Measurements from ENCODE around the gene EPS15. TPM values are rescaled to one million over a fixed set of nuclear protein-coding genes. Genes with fewer than 3 reads are reported as not detected.

The EPS15 gene
- total and polyA plus RNA-seq, 9 of the 15 experiments (the other 6 are each of a cell fraction or from before 2014, with no cell fraction given), result 23.1 to 69.0 (median 41.7) TPM

GRCh38 chr1:51329443-51330325 is 189.4 kb downstream of the EPS15 start:
- intact Hi-C loops (cut with micrococcal nuclease), result no loop called here
- FAIRE-seq (no peak), DNase-seq (ENCODE audit: extremely low read depth in 1 of 4, low spot score in 3 of 4) (no peak), ATAC-seq (no peak)
- Histone ChIP-seq H3K9me1 (ENCODE audit: control insufficient read depth, insufficient read depth, low read length) (no peaks in the 10 kb centered on the region), H3K4me2 (ENCODE audit: insufficient read depth, low read length) (no peak overlapping the region), H3K79me2 (ENCODE audit: control insufficient read depth, insufficient read depth, low read length) (no peaks in the 10 kb centered on the region), H3K9me3 (replicated peaks; ENCODE audit: control insufficient read depth, insufficient read depth, low read depth, low read length) (no peaks in the 10 kb centered on the region), H3K4me1 (replicated peaks in 1 of 2; ENCODE audit: control insufficient read depth in 2 of 2, insufficient read depth in 2 of 2, low read length in 2 of 2) (peaks cover 41 to 42% of the 10 kb centered on the region in 2 experiments), H4K20me1 (replicated peaks; ENCODE audit: control insufficient read depth, insufficient read depth, low read length) (no peaks in the 10 kb centered on the region), H3K36me3 (ENCODE audit: control insufficient read depth, insufficient read depth, low read length) (no peaks in the 10 kb centered on the region), H2AFZ (ENCODE audit: low read depth, low read length) (0 out of 2 replicates have a peak overlapping the region, but pooled peaks have one; percentile 3), H3K4me3 (no peak overlapping the region), H3K9ac (ENCODE audit: insufficient read depth in 1 of 2, low read depth in 2 of 2, low read length in 2 of 2) (peak overlapping the region in 1 of 2 experiments; percentile 62; a peak in 2 of 4 replicates), H3K27me3 (ENCODE audit: control insufficient read depth in 2 of 2, insufficient read depth in 2 of 2, low read length in 2 of 2) (no peaks in the 10 kb centered on the region), H3K27ac (ENCODE audit: extremely low read depth, low read depth, low read length) (no peak overlapping the region)
- 85% methylated on average over 20 of the region's 26 CpGs for WGBS (ENCODE audit: insufficient coverage, low coverage, missing lambda C conversion rate)
- no TSS peak for BruUV-seq (replicated peaks)
- CTCF ChIA-PET (ENCODE audit: low intra/inter-chr PET ratio), result interaction anchor here (0.5 kb wide), 1 partner anchor 667 kb away, joined by 3 read pairs; no protein-coding TSS in a partner anchor
- no peak for TF ChIP-seq CAMTA2 (CRISPR knock-in tag; conservative IDR thresholded peaks at IDR 0.05)
- POLR2A ChIA-PET, result interaction anchor here (0.6 to 1.5 kb wide), 4 partner anchors 10 to 270 kb away, joined by 3 to 5 read pairs (median 4); no protein-coding TSS in a partner anchor
- in situ Hi-C loops (cut with MboI), result no loop called here

DNA sequence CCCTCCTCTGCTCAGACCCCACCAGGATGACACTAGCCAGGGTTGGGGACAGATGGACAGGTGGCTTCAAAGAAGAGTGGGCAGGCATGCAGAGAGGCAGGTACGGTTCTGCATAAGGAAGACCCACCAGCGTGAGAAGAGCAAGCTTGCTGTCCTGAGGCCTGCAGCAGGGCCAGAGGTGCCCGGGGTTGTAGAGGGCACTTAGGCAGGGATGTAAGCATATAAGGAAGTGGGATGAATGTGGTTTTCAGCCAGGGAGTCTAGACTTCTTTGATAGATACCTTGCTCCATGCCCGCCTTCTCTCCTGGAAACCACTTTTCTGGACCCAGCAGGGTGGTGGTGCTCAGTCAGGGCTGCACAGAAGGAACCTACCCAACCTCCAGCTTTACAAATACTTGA is 190.1 kb downstream of the EPS15 start:
- no peak overlapping the region for H2AFZ ChIP-seq (ENCODE audit: low read depth, low read length)
- DNase-seq (ENCODE audit: extremely low read depth in 1 of 4, low spot score in 3 of 4) (no peak), FAIRE-seq (no peak), ATAC-seq (no peak)
- no peaks in the 10 kb centered on the region for H3K9me3 ChIP-seq (replicated peaks; ENCODE audit: control insufficient read depth, insufficient read depth, low read depth, low read length)
- H3K36me3 ChIP-seq (ENCODE audit: control insufficient read depth, insufficient read depth, low read length), result no peaks in the 10 kb centered on the region
- H3K4me1 ChIP-seq (replicated peaks in 1 of 2; ENCODE audit: control insufficient read depth in 2 of 2, insufficient read depth in 2 of 2, low read length in 2 of 2), result peaks cover 40 to 42% of the 10 kb centered on the region in 2 experiments
- H3K4me2 ChIP-seq (ENCODE audit: insufficient read depth, low read length), result no peak overlapping the region
- no peak for TF ChIP-seq ATF1 (CRISPR knock-in tag; IDR thresholded peaks at IDR 0.05)
- TF ChIP-seq ATF1 (tag; IDR thresholded peaks at IDR 0.05), result no peak
- no peak for TF ChIP-seq L3MBTL2 (IDR thresholded peaks at IDR 0.05)
- no peak for TF ChIP-seq MLX (CRISPR knock-in tag; conservative IDR thresholded peaks at IDR 0.05)
- TF ChIP-seq MTA3 (IDR thresholded peaks at IDR 0.05; ENCODE audit: borderline replicate concordance), result no peak
- no peak for TF ChIP-seq TRIM28 (IDR thresholded peaks at IDR 0.05)
- TF ChIP-seq CSDE1 (IDR thresholded peaks at IDR 0.05), result no peak
- TF ChIP-seq HDAC1 (IDR thresholded peaks at IDR 0.05), result no peak
- TF ChIP-seq LCOR (CRISPR knock-in tag; IDR thresholded peaks at IDR 0.05), result no peak
- TF ChIP-seq MCM3 (IDR thresholded peaks at IDR 0.05), result no peak
- TF ChIP-seq, protein P1, sequence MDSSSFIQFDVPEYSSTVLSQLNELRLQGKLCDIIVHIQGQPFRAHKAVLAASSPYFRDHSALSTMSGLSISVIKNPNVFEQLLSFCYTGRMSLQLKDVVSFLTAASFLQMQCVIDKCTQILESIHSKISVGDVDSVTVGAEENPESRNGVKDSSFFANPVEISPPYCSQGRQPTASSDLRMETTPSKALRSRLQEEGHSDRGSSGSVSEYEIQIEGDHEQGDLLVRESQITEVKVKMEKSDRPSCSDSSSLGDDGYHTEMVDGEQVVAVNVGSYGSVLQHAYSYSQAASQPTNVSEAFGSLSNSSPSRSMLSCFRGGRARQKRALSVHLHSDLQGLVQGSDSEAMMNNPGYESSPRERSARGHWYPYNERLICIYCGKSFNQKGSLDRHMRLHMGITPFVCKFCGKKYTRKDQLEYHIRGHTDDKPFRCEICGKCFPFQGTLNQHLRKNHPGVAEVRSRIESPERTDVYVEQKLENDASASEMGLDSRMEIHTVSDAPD (CRISPR knock-in tag; IDR thresholded peaks at IDR 0.05), result no peak
- TF ChIP-seq ZBTB17 (CRISPR knock-in tag; IDR thresholded peaks at IDR 0.05), result no peak
- TF ChIP-seq MTA1 (IDR thresholded peaks at IDR 0.05; ENCODE audit: borderline replicate concordance), result no peak
- no peak for TF ChIP-seq SP2 (IDR thresholded peaks at IDR 0.05; ENCODE audit: extremely low read depth, low read depth, low read length, poor library complexity, severe bottlenecking)
- intact Hi-C loops (cut with micrococcal nuclease) (no loop called here), in situ Hi-C loops (cut with MboI) (no loop called here)
- POLR2A ChIA-PET, result interaction anchor here (0.6 to 1.5 kb wide), 4 partner anchors 9 to 271 kb away, joined by 3 to 5 read pairs (median 4); no protein-coding TSS in a partner anchor
- H3K79me2 ChIP-seq (ENCODE audit: control insufficient read depth, insufficient read depth, low read length), result no peaks in the 10 kb centered on the region
- H4K20me1 ChIP-seq (replicated peaks; ENCODE audit: control insufficient read depth, insufficient read depth, low read length), result no peaks in the 10 kb centered on the region
- no peak overlapping the region for H3K27ac ChIP-seq (ENCODE audit: extremely low read depth, low read depth, low read length)
- H3K27me3 ChIP-seq (ENCODE audit: control insufficient read depth in 2 of 2, insufficient read depth in 2 of 2, low read length in 2 of 2), result no peaks in the 10 kb centered on the region
- 72% methylated on average over 4 of the region's 4 CpGs for WGBS (ENCODE audit: insufficient coverage, low coverage, missing lambda C conversion rate)
- BruUV-seq (replicated peaks), result no TSS peak
- CTCF ChIA-PET (ENCODE audit: low intra/inter-chr PET ratio), result no interaction called here
- H3K4me3 ChIP-seq, result no peak overlapping the region
- H3K9me1 ChIP-seq (ENCODE audit: control insufficient read depth, insufficient read depth, low read length), result no peaks in the 10 kb centered on the region
- peak overlapping the region in 1 of 2 experiments; percentile 12; a peak in 1 of 4 replicates for H3K9ac ChIP-seq (ENCODE audit: insufficient read depth in 1 of 2, low read depth in 2 of 2, low read length in 2 of 2)

All from K562 (cell line).